Measurements from ENCODE around the gene GATA5. TPM values are rescaled to one million over a fixed set of nuclear protein-coding genes. Genes with fewer than 3 reads are reported as not detected.

The GATA5 gene
- total and polyA plus RNA-seq, 2 donors (not counting 3 experiments of a cell fraction or from before 2014, with no cell fraction given) = not detected

- H3K4me3 ChIP-seq (replicated peaks in 1 of 3; ENCODE audit: insufficient read depth in 1 of 3, low read depth in 1 of 3, low read length in 3 of 3) = no peak overlapping the region
- H3K4me2 ChIP-seq (ENCODE audit: insufficient read depth, low read length) = no peak overlapping the region
- no TSS peak for BruUV-seq (replicated peaks)
- H3K9me1 ChIP-seq (replicated peaks; ENCODE audit: control insufficient read depth, extremely low read depth, insufficient read depth, low read length) = no peaks in the 10 kb centered on the region
- H3K27ac ChIP-seq (ENCODE audit: insufficient read depth, low read depth, low read length) = no peak overlapping the region
- ChIA-PET POLR2A (no interaction called here), CTCF (interaction anchor here (0.7 kb wide), 1 partner anchor 120 kb away, joined by 3 read pairs; no protein-coding TSS in a partner anchor)
- dilution Hi-C loops (cut with MboI; ENCODE audit: extremely low pct_ligation_motif_present, low sequenced_read_pairs) (no loop called here), intact Hi-C loops (cut with micrococcal nuclease) (no loop called here)
- no peak overlapping the region for H3K9ac ChIP-seq (replicated peaks; ENCODE audit: extremely low read depth, insufficient read depth, low read length)
- H4K20me1 ChIP-seq (replicated peaks; ENCODE audit: control insufficient read depth, extremely low read depth, insufficient read depth, low read length) = no peaks in the 10 kb centered on the region
- no peaks in the 10 kb centered on the region for H3K79me2 ChIP-seq (ENCODE audit: control insufficient read depth, insufficient read depth, low read length)
- DNase-seq (ENCODE audit: low read depth, low spot score) (no peak), FAIRE-seq (no peak)
- no peaks in the 10 kb centered on the region for H3K4me1 ChIP-seq (ENCODE audit: control insufficient read depth, extremely low read depth, insufficient read depth, low read length)
- H3K9me3 ChIP-seq (replicated peaks; ENCODE audit: control insufficient read depth, insufficient read depth, low read length) = no peaks in the 10 kb centered on the region
- no peaks in the 10 kb centered on the region for H3K36me3 ChIP-seq (ENCODE audit: control insufficient read depth in 2 of 2, extremely low read depth in 1 of 2, insufficient read depth in 2 of 2, low read length in 2 of 2)
- TF ChIP-seq FOS (IDR thresholded peaks at IDR 0.05; ENCODE audit: borderline replicate concordance, insufficient read depth, low read length) (no peak), MYC (IDR thresholded peaks at IDR 0.05; ENCODE audit: low read depth, low read length) (no peak), EZH2 (IDR thresholded peaks at IDR 0.05; ENCODE audit: borderline replicate concordance, low read depth, low read length, severe bottlenecking) (no peak)
- H3K27me3 ChIP-seq (ENCODE audit: control insufficient read depth in 2 of 2, insufficient read depth in 2 of 2, low read length in 2 of 2) = peaks cover 16 to 20% of the 10 kb centered on the region in 2 experiments
- H2AFZ ChIP-seq (ENCODE audit: low read depth, low read length) = no peak overlapping the region
Measured at GRCh38 chr20:62489186-62489931, 13.6 kb upstream of the GATA5 start.

GRCh38 chr20:62488470-62488869, 12.7 kb upstream of the GATA5 start:
- H3K79me2 ChIP-seq (ENCODE audit: control insufficient read depth, insufficient read depth, low read length) = no peaks in the 10 kb centered on the region
- intact Hi-C loops (cut with micrococcal nuclease) (no loop called here), dilution Hi-C loops (cut with MboI; ENCODE audit: extremely low pct_ligation_motif_present, low sequenced_read_pairs) (no loop called here)
- no TSS peak for BruUV-seq (replicated peaks)
- no peak overlapping the region for H3K9ac ChIP-seq (replicated peaks; ENCODE audit: extremely low read depth, insufficient read depth, low read length)
- H3K4me1 ChIP-seq (ENCODE audit: control insufficient read depth, extremely low read depth, insufficient read depth, low read length) = no peaks in the 10 kb centered on the region
- H3K4me3 ChIP-seq (replicated peaks in 1 of 3; ENCODE audit: insufficient read depth in 1 of 3, low read depth in 1 of 3, low read length in 3 of 3) = no peak overlapping the region
- H4K20me1 ChIP-seq (replicated peaks; ENCODE audit: control insufficient read depth, extremely low read depth, insufficient read depth, low read length) = no peaks in the 10 kb centered on the region
- H3K4me2 ChIP-seq (ENCODE audit: insufficient read depth, low read length) = no peak overlapping the region
- DNase-seq (ENCODE audit: low read depth, low spot score) (no peak), FAIRE-seq (no peak)
- H3K9me3 ChIP-seq (replicated peaks; ENCODE audit: control insufficient read depth, insufficient read depth, low read length) = no peaks in the 10 kb centered on the region
- H3K27me3 ChIP-seq (ENCODE audit: control insufficient read depth in 2 of 2, insufficient read depth in 2 of 2, low read length in 2 of 2) = peaks cover 17 to 20% of the 10 kb centered on the region in 2 experiments
- ChIA-PET POLR2A (no interaction called here), CTCF (interaction anchor here (1.0 kb wide), 1 partner anchor 12 kb away, joined by 4 read pairs; no protein-coding TSS in a partner anchor)
- H3K36me3 ChIP-seq (ENCODE audit: control insufficient read depth in 2 of 2, extremely low read depth in 1 of 2, insufficient read depth in 2 of 2, low read length in 2 of 2) = no peaks in the 10 kb centered on the region
- TF ChIP-seq POLR2A (IDR thresholded peaks at IDR 0.05; ENCODE audit: low read depth, low read length) = no peak
- no peak for TF ChIP-seq CTCF (IDR thresholded peaks at IDR 0.05; ENCODE audit: extremely low read depth in 1 of 2, insufficient read depth in 1 of 2, low read depth in 1 of 2, low read length in 2 of 2)
- TF ChIP-seq FOS (IDR thresholded peaks at IDR 0.05; ENCODE audit: borderline replicate concordance, insufficient read depth, low read length) = no peak
- TF ChIP-seq JUN (IDR thresholded peaks at IDR 0.05; ENCODE audit: borderline replicate concordance, insufficient read depth, insufficient read length, low read depth) = no peak
- no peak for TF ChIP-seq GATA2 (IDR thresholded peaks at IDR 0.05; ENCODE audit: insufficient read depth, insufficient read length, low read depth, low read length)
- TF ChIP-seq POLR2AphosphoS5 (IDR thresholded peaks at IDR 0.05; ENCODE audit: insufficient read depth, low read depth, low read length) = no peak
- TF ChIP-seq EZH2 (IDR thresholded peaks at IDR 0.05; ENCODE audit: borderline replicate concordance, low read depth, low read length, severe bottlenecking) = no peak
- no peak for TF ChIP-seq MAX (IDR thresholded peaks at IDR 0.05; ENCODE audit: insufficient read depth, insufficient read length)
- TF ChIP-seq MYC (IDR thresholded peaks at IDR 0.05; ENCODE audit: low read depth, low read length) = no peak
- H3K9me1 ChIP-seq (replicated peaks; ENCODE audit: control insufficient read depth, extremely low read depth, insufficient read depth, low read length) = no peaks in the 10 kb centered on the region
- H3K27ac ChIP-seq (ENCODE audit: insufficient read depth, low read depth, low read length) = no peak overlapping the region
- no peak overlapping the region for H2AFZ ChIP-seq (ENCODE audit: low read depth, low read length)

Measured in endothelial cell of umbilical vein (primary cell).